Activated naive CD4-positive, alpha-beta T cell treated with anti-CD3 and anti-CD28 coated beads, Interleukin-2, amount 50 U/mL, for 24 hours (primary cell): Measurements from ENCODE around the gene EIF1AY.
"Not testable (repeated sequence)": the region's sequence is repeated elsewhere in the genome, so short reads cannot be mapped to it uniquely, and the experiment has no call there.

Source experiments
- H3K27ac Mint-ChIP-seq: one replicate; pipeline ENCODE4 v1.8.0; 2021; ENCODE audit warnings: mild to moderate bottlenecking, mixed read lengths
- H3K27me3 Mint-ChIP-seq: one replicate; pipeline ENCODE4 v1.8.0; 2021; ENCODE audit warnings: mixed read lengths
- H3K36me3 Mint-ChIP-seq: one replicate; pipeline ENCODE4 v1.8.0; 2021; ENCODE audit warnings: mixed read lengths
- H3K4me1 Mint-ChIP-seq: one replicate; pipeline ENCODE4 v1.8.0; 2021; ENCODE audit warnings: mixed read lengths
- H3K4me3 Mint-ChIP-seq: one replicate; pipeline ENCODE4 v1.8.0; 2021; ENCODE audit warnings: mild to moderate bottlenecking, mixed read lengths
- H3K9me3 Mint-ChIP-seq: one replicate; pipeline ENCODE4 v1.8.0; 2021; ENCODE audit warnings: mixed read lengths

EIF1AY gene

DNA sequence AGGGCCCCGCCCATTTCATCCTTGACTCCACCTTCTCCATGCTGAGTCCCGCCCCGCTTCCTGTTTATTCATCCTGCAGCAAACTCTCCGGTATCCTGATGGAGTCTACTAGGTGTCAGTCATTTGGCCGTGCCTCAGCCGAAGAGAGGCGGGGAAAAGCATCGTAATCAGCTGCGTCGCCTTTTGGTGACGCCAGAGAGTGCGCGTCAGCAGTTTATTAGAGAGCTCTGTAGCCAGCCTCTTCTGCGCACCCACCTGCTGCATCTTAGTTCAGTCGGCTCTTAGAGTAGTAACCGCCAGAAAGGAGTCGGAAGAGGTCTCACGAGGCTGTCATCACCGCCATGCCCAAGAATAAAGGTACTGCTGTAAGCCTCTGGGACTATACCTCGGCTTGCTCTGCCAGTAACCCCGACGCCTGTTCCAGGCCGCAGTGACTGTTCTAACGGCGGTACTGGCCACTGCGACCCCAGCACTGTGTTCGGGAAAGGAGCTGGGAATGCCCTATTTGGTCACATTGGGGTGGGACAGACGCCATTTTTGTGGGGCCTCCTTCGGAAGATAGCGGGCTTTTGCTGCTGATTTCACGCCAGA is at the start of gene EIF1AY:
Gene EIF1AY (plus strand): TSS at position 246 of the 591 bp plus-strand sequence. CDS start 96 bp downstream, at position 342.
- H3K4me3 Mint-ChIP-seq, result peak within 1 kb of the TSS; percentile 93
- H3K36me3 Mint-ChIP-seq, result peaks cover 2% of the 10 kb centered on the region
- H3K4me1 Mint-ChIP-seq, result peaks cover 32% of the 10 kb centered on the region
- H3K27me3 Mint-ChIP-seq, result no peaks in the 10 kb centered on the region
- H3K9me3 Mint-ChIP-seq, result no peaks in the 10 kb centered on the region
- peak within 1 kb of the TSS; percentile 99 for H3K27ac Mint-ChIP-seq

GRCh38 chrY:20528435-20528834 is 47.1 kb upstream of the EIF1AY start:
- no peak overlapping the region for H3K4me3 Mint-ChIP-seq
- H3K27me3 Mint-ChIP-seq, result no peaks in the 10 kb centered on the region
- peaks cover 30% of the 10 kb centered on the region for H3K4me1 Mint-ChIP-seq
- no peaks in the 10 kb centered on the region for H3K36me3 Mint-ChIP-seq
- no peaks in the 10 kb centered on the region for H3K9me3 Mint-ChIP-seq
- no peak overlapping the region for H3K27ac Mint-ChIP-seq

- no peak overlapping the region for H3K27ac Mint-ChIP-seq
- no peaks in the 10 kb centered on the region for H3K36me3 Mint-ChIP-seq
- no peaks in the 10 kb centered on the region for H3K27me3 Mint-ChIP-seq
- no peaks in the 10 kb centered on the region for H3K9me3 Mint-ChIP-seq
- no peak overlapping the region for H3K4me3 Mint-ChIP-seq
- H3K4me1 Mint-ChIP-seq, result peaks cover 20% of the 10 kb centered on the region
Observed at GRCh38 chrY:20538186-20538585, 37.4 kb upstream of the EIF1AY start.

GRCh38 chrY:20538933-20539332 is 36.6 kb upstream of the EIF1AY start:
- H3K4me3 Mint-ChIP-seq, result peak overlapping the region; percentile 19
- no peaks in the 10 kb centered on the region for H3K36me3 Mint-ChIP-seq
- no peaks in the 10 kb centered on the region for H3K9me3 Mint-ChIP-seq
- no peaks in the 10 kb centered on the region for H3K27me3 Mint-ChIP-seq
- H3K4me1 Mint-ChIP-seq, result peaks cover 20% of the 10 kb centered on the region
- no peak overlapping the region for H3K27ac Mint-ChIP-seq

- Mint-ChIP-seq H3K4me3 (no peak overlapping the region), H3K36me3 (no peaks in the 10 kb centered on the region), H3K27ac (no peak overlapping the region), H3K27me3 (no peaks in the 10 kb centered on the region), H3K4me1 (peaks cover 11% of the 10 kb centered on the region), H3K9me3 (no peaks in the 10 kb centered on the region)
Observed at GRCh38 chrY:20544451-20544960, 31.1 kb upstream of the EIF1AY start.

DNA sequence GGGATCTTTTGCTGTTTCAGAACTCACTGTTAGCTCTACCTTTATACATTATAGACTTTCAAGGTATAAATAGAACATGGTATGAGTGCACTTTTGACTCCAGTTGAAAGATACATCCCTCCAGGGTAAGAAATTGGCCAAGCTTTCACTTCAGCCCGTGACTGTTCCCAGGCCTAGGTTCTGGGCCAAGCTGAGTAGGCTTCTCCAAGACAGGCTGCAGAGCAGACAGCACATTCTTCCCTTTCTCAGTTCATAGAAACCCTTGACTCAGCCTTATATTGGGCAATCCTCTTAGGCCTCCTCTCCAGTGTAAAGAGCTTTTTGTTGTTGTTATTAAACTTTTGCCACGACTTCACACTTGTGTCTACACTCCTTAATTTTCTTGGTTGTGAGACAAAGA is 29.5 kb upstream of the EIF1AY start:
- no peak overlapping the region for H3K27ac Mint-ChIP-seq
- no peaks in the 10 kb centered on the region for H3K4me1 Mint-ChIP-seq

GRCh38 chrY:20549289-20549688 is 26.3 kb upstream of the EIF1AY start:
- H3K4me3 Mint-ChIP-seq, result no peak overlapping the region
- no peaks in the 10 kb centered on the region for H3K9me3 Mint-ChIP-seq
- H3K27ac Mint-ChIP-seq, result no peak overlapping the region
- H3K27me3 Mint-ChIP-seq, result no peaks in the 10 kb centered on the region
- no peaks in the 10 kb centered on the region for H3K4me1 Mint-ChIP-seq
- H3K36me3 Mint-ChIP-seq, result no peaks in the 10 kb centered on the region

More for the DNA sequence above, 29.5 kb upstream of the EIF1AY start:
- no peaks in the 10 kb centered on the region for H3K9me3 Mint-ChIP-seq
- H3K27me3 Mint-ChIP-seq, result no peaks in the 10 kb centered on the region
- no peaks in the 10 kb centered on the region for H3K36me3 Mint-ChIP-seq
- H3K4me3 Mint-ChIP-seq, result no peak overlapping the region

DNA sequence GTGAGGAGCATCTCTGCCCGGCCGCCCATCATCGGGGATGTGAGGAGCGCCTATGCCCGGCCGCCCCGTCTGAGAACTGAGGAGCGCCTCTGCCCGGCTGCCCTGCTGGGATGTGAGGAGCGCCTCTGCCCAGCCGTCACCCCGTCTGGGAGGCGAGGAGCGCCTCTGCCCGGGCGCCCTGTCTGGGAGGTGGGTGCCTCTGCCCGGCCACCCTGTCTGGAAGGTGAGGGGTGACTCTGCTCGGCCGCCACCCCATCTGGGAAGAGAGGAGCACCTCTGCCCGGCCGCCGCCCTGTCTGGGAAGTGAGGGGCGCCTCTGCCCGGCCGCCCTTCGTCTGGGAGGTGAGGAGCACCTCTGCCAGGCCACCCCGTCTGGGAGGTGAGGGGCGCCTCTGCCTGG is 23.7 kb upstream of the EIF1AY start:
- no peaks in the 10 kb centered on the region for H3K36me3 Mint-ChIP-seq
- no peaks in the 10 kb centered on the region for H3K9me3 Mint-ChIP-seq
- no peaks in the 10 kb centered on the region for H3K4me1 Mint-ChIP-seq
- no peaks in the 10 kb centered on the region for H3K27me3 Mint-ChIP-seq
- no peak overlapping the region for H3K4me3 Mint-ChIP-seq
- no peak overlapping the region for H3K27ac Mint-ChIP-seq

DNA sequence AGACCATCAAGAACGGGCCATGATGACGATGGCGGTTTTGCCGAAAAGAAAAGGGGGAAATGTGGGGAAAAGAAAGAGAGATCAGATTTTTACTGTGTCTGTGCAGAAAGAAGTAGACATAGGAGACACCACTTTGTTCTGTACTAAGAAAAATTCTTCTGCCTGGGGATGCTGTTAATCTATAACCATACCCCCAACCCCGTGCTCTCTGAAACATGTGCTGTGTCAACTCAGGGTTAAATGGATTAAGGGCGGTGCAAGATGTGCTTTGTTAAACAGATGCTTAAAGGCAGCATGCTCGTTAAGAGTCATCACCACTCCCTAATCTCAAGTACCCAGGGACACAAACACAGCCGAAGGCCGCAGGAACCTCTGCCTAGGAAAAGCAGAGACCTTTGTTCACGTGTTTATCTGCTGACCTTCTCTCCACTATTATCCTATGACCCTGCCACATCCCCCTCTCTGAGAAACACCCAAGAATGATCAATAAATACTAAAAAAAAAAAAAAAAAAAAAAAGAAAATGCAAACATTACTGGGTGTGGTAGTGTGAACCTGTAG is 22.7 kb upstream of the EIF1AY start:
- H3K4me1 Mint-ChIP-seq, H3K4me3 Mint-ChIP-seq, H3K27ac Mint-ChIP-seq, H3K36me3 Mint-ChIP-seq, H3K9me3 Mint-ChIP-seq, H3K27me3 Mint-ChIP-seq: not testable (repeated sequence)

- Mint-ChIP-seq H3K27me3 (no peaks in the 10 kb centered on the region), H3K9me3 (no peaks in the 10 kb centered on the region), H3K36me3 (no peaks in the 10 kb centered on the region), H3K4me3 (no peak overlapping the region), H3K4me1 (no peaks in the 10 kb centered on the region), H3K27ac (no peak overlapping the region)
Observed at GRCh38 chrY:20555820-20556219, 19.8 kb upstream of the EIF1AY start.

GRCh38 chrY:20558677-20559076 is 16.9 kb upstream of the EIF1AY start:
- no peaks in the 10 kb centered on the region for H3K27me3 Mint-ChIP-seq
- no peaks in the 10 kb centered on the region for H3K4me1 Mint-ChIP-seq
- no peaks in the 10 kb centered on the region for H3K36me3 Mint-ChIP-seq
- H3K4me3 Mint-ChIP-seq, result no peak overlapping the region
- H3K9me3 Mint-ChIP-seq, result no peaks in the 10 kb centered on the region
- H3K27ac Mint-ChIP-seq, result no peak overlapping the region

- Mint-ChIP-seq H3K4me1 (no peaks in the 10 kb centered on the region), H3K36me3 (no peaks in the 10 kb centered on the region), H3K9me3 (no peaks in the 10 kb centered on the region), H3K4me3 (no peak overlapping the region), H3K27ac (no peak overlapping the region), H3K27me3 (no peaks in the 10 kb centered on the region)
Observed at GRCh38 chrY:20559873-20560512, 15.6 kb upstream of the EIF1AY start.

- no peaks in the 10 kb centered on the region for H3K9me3 Mint-ChIP-seq
- H3K36me3 Mint-ChIP-seq, result peaks cover 2% of the 10 kb centered on the region
- H3K27me3 Mint-ChIP-seq, result no peaks in the 10 kb centered on the region
- H3K4me1 Mint-ChIP-seq, result peaks cover 19% of the 10 kb centered on the region
- H3K27ac Mint-ChIP-seq, result peak overlapping the region; percentile 23
- no peak overlapping the region for H3K4me3 Mint-ChIP-seq
Observed at GRCh38 chrY:20571306-20571705, 4.3 kb upstream of the EIF1AY start.

- Mint-ChIP-seq H3K36me3 (peaks cover 2% of the 10 kb centered on the region), H3K27me3 (no peaks in the 10 kb centered on the region), H3K9me3 (no peaks in the 10 kb centered on the region), H3K27ac (peak overlapping the region; percentile 99), H3K4me3 (peak overlapping the region; percentile 93), H3K4me1 (peaks cover 32% of the 10 kb centered on the region)
Observed at GRCh38 chrY:20576506-20576905, 930 bp downstream of the EIF1AY start.

- peaks cover 35% of the 10 kb centered on the region for H3K4me1 Mint-ChIP-seq
- peak overlapping the region; percentile 64 for H3K4me3 Mint-ChIP-seq
- H3K27ac Mint-ChIP-seq, result no peak overlapping the region
- H3K36me3 Mint-ChIP-seq, result peaks cover 2% of the 10 kb centered on the region
- no peaks in the 10 kb centered on the region for H3K27me3 Mint-ChIP-seq
- H3K9me3 Mint-ChIP-seq, result no peaks in the 10 kb centered on the region
Observed at GRCh38 chrY:20578206-20578605, 2.6 kb downstream of the EIF1AY start.

DNA sequence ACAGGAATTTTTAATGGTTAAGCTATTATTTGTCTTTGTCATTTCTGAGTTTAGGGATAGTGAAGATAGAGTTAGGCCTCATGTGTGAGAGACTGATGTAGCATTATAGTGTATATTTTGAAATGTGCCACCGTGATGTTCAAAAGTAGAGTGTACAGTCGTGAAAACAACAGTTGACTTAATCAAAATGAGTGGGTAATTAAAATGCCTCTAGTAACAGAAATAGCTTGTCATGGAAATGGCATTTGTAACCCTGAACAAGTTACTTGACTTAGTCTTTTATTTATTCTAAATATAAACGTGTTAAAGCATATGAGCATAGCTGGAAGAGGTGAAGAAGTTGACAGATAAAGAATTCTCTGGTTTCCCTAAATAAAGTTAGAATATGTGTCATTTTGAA is 6.1 kb downstream of the EIF1AY start:
- H3K27me3 Mint-ChIP-seq, result no peaks in the 10 kb centered on the region

More for the DNA sequence above, 6.1 kb downstream of the EIF1AY start:
- Mint-ChIP-seq H3K36me3 (peaks cover 2% of the 10 kb centered on the region), H3K9me3 (no peaks in the 10 kb centered on the region), H3K27ac (no peak overlapping the region), H3K4me1 (peaks cover 24% of the 10 kb centered on the region), H3K4me3 (no peak overlapping the region)
